ENCODE results near the gene PPP2R3A.

DNA sequence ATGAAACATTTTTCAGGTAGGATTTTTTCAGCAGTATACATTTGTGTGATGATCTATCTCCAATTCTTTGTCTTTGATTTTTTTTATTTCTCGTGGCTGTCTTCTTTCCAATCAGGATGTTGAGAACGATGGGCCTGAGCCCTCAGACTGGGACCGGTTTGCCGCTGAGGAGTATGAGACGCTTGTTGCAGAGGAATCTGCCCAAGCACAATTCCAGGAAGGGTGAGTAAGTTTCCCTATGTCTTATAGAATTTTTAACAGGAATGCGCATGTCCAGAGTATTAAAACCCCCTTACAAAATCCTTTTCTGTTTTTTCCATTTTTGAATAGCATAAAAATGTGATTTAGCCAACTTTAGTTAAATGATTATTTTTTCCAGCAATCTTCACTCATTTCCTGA is 140.6 kb downstream of the PPP2R3A start:
- TF ChIP-seq SP1 (CRISPR knock-in tag; IDR thresholded peaks at IDR 0.05) (no peak), ZNF740 (CRISPR knock-in tag; IDR thresholded peaks at IDR 0.05) (no peak), ZNF740 (tag; IDR thresholded peaks at IDR 0.05) (no peak), ZC3H8 (IDR thresholded peaks at IDR 0.05) (no peak), POLR2A (conservative IDR thresholded peaks at IDR 0.05) (no peak), ID3 (CRISPR knock-in tag; IDR thresholded peaks at IDR 0.05) (no peak), ID3 (tag; IDR thresholded peaks at IDR 0.05) (no peak), KAT7 (CRISPR knock-in tag; IDR thresholded peaks at IDR 0.05; ENCODE audit: borderline replicate concordance) (no peak), CEBPZ (IDR thresholded peaks at IDR 0.05; ENCODE audit: borderline replicate concordance, low read depth, low read length) (no peak), ZBTB33 (CRISPR knock-in tag; IDR thresholded peaks at IDR 0.05) (no peak), RERE (CRISPR knock-in tag; IDR thresholded peaks at IDR 0.05; ENCODE audit: borderline replicate concordance) (no peak), MXI1 (IDR thresholded peaks at IDR 0.05; ENCODE audit: low read depth, low read length) (no peak)
- TF ChIP-seq, protein P1, sequence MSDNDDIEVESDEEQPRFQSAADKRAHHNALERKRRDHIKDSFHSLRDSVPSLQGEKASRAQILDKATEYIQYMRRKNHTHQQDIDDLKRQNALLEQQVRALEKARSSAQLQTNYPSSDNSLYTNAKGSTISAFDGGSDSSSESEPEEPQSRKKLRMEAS (CRISPR knock-in tag; IDR thresholded peaks at IDR 0.05), result no peak

Data from K562 (cell line).